Activated naive CD8-positive, alpha-beta T cell treated with anti-CD3 and anti-CD28 coated beads, Interleukin-2, amount 10 ng/mL, durations not matched to agents 7 days and 5 days (primary cell): ENCODE data around the gene AGPAT2. TPM values are rescaled to one million over a fixed set of nuclear protein-coding genes. Genes with fewer than 3 reads are reported as not detected.

Source experiments
- ATAC-seq: fragments of 150-1000 bp; cut with Tn5 transposase; one replicate; pipeline ENCODE4 v1.10.0; 2021; ENCODE audit warnings: low read depth, moderate library complexity
- POLR2A ChIA-PET: fragments of 350-600 bp; sonication (Branson Sonifier 250); formaldehyde crosslinking; loops from one replicate; lab custom pipeline; 2021; ENCODE audit warnings: antibody characterized with exemption; lab: Charles Lee
- DNase-seq: peaks from one replicate; pipeline ENCODE4 v3.0.0; 2021
- H3K27ac Mint-ChIP-seq: one replicate; pipeline ENCODE4 v1.8.0; 2022; ENCODE audit warnings: mild to moderate bottlenecking, mixed read lengths
- H3K27me3 Mint-ChIP-seq: one replicate; pipeline ENCODE4 v1.8.0; 2022; ENCODE audit warnings: mild to moderate bottlenecking, moderate library complexity, mixed read lengths
- H3K36me3 Mint-ChIP-seq: one replicate; pipeline ENCODE4 v1.8.0; 2021; ENCODE audit warnings: mild to moderate bottlenecking, mixed read lengths
- H3K4me1 Mint-ChIP-seq: one replicate; pipeline ENCODE4 v1.8.0; 2021; ENCODE audit warnings: mixed read lengths
- H3K4me3 Mint-ChIP-seq: one replicate; pipeline ENCODE4 v1.8.0; 2022; ENCODE audit warnings: mild to moderate bottlenecking, moderate library complexity, mixed read lengths
- H3K9me3 Mint-ChIP-seq: one replicate; pipeline ENCODE4 v1.8.0; 2021; ENCODE audit warnings: mixed read lengths
- total RNA-seq, 2 experiments: library from RNA; stranded (reverse); gene quantifications; one replicate each; pipeline ENCODE4 v1.2.3, GENCODE V29; 2021

The AGPAT2 gene
- total RNA-seq, 2 experiments from 2014 or later = 21.6 to 24.8 TPM

GRCh38 chr9:136694872-136695247 is 7.6 kb upstream of the AGPAT2 start:
- Mint-ChIP-seq H3K9me3 (no peaks in the 10 kb centered on the region), H3K4me3 (no peak overlapping the region), H3K27me3 (peaks cover 16% of the 10 kb centered on the region), H3K36me3 (no peaks in the 10 kb centered on the region), H3K27ac (no peak overlapping the region), H3K4me1 (peaks cover 4% of the 10 kb centered on the region)
- no peak for ATAC-seq
- POLR2A ChIA-PET = interaction anchor here (0.6 kb wide), 1 partner anchor 31 kb away, joined by 3 read pairs; no protein-coding TSS in a partner anchor
- no peak for DNase-seq

- Mint-ChIP-seq H3K4me1 (peaks cover 4% of the 10 kb centered on the region), H3K27ac (no peak overlapping the region), H3K36me3 (no peaks in the 10 kb centered on the region), H3K27me3 (peaks cover 16% of the 10 kb centered on the region), H3K9me3 (no peaks in the 10 kb centered on the region), H3K4me3 (no peak overlapping the region)
- peak; percentile 62 for DNase-seq
- no peak for ATAC-seq
- POLR2A ChIA-PET = interaction anchor here (0.6 kb wide), 1 partner anchor 32 kb away, joined by 3 read pairs; no protein-coding TSS in a partner anchor
Observed at GRCh38 chr9:136694163-136694871, 7.1 kb upstream of the AGPAT2 start.

GRCh38 chr9:136693490-136694162 is 6.4 kb upstream of the AGPAT2 start:
- POLR2A ChIA-PET = no interaction called here
- H3K36me3 Mint-ChIP-seq = no peaks in the 10 kb centered on the region
- peaks cover 4% of the 10 kb centered on the region for H3K4me1 Mint-ChIP-seq
- H3K4me3 Mint-ChIP-seq = no peak overlapping the region
- H3K27me3 Mint-ChIP-seq = peaks cover 11% of the 10 kb centered on the region
- no peak overlapping the region for H3K27ac Mint-ChIP-seq
- no peaks in the 10 kb centered on the region for H3K9me3 Mint-ChIP-seq
- DNase-seq = no peak
- no peak for ATAC-seq

- peaks cover 4% of the 10 kb centered on the region for H3K4me1 Mint-ChIP-seq
- POLR2A ChIA-PET = no interaction called here
Observed at GRCh38 chr9:136693135-136693489, 5.9 kb upstream of the AGPAT2 start.

GRCh38 chr9:136692185-136693134 is 5.2 kb upstream of the AGPAT2 start:
- Mint-ChIP-seq H3K36me3 (no peaks in the 10 kb centered on the region), H3K4me1 (peaks cover 2% of the 10 kb centered on the region), H3K27me3 (peaks cover 4% of the 10 kb centered on the region), H3K4me3 (no peak overlapping the region), H3K9me3 (no peaks in the 10 kb centered on the region), H3K27ac (no peak overlapping the region)
- DNase-seq = no peak
- POLR2A ChIA-PET = no interaction called here
- no peak for ATAC-seq

More at GRCh38 chr9:136693135-136693489, 5.9 kb upstream of the AGPAT2 start:
- peaks cover 9% of the 10 kb centered on the region for H3K27me3 Mint-ChIP-seq
- H3K36me3 Mint-ChIP-seq = no peaks in the 10 kb centered on the region
- no peak overlapping the region for H3K4me3 Mint-ChIP-seq
- DNase-seq (no peak), ATAC-seq (no peak)
- no peak overlapping the region for H3K27ac Mint-ChIP-seq
- H3K9me3 Mint-ChIP-seq = no peaks in the 10 kb centered on the region

- H3K4me3 Mint-ChIP-seq = no peak overlapping the region
- no peaks in the 10 kb centered on the region for H3K36me3 Mint-ChIP-seq
- no peaks in the 10 kb centered on the region for H3K9me3 Mint-ChIP-seq
- no peak for DNase-seq
- H3K27me3 Mint-ChIP-seq = no peaks in the 10 kb centered on the region
- H3K4me1 Mint-ChIP-seq = no peaks in the 10 kb centered on the region
- no peak for ATAC-seq
- POLR2A ChIA-PET = no interaction called here
- H3K27ac Mint-ChIP-seq = no peak overlapping the region
Observed at GRCh38 chr9:136691316-136692184, 4.3 kb upstream of the AGPAT2 start.

- Mint-ChIP-seq H3K4me1 (peaks cover 4% of the 10 kb centered on the region), H3K27me3 (no peaks in the 10 kb centered on the region), H3K27ac (no peak overlapping the region), H3K9me3 (no peaks in the 10 kb centered on the region), H3K36me3 (no peaks in the 10 kb centered on the region), H3K4me3 (no peak overlapping the region)
- POLR2A ChIA-PET = no interaction called here
- ATAC-seq = no peak
- DNase-seq = no peak
Observed at GRCh38 chr9:136690806-136691261, 3.6 kb upstream of the AGPAT2 start.

GRCh38 chr9:136690104-136690805 is 3.0 kb upstream of the AGPAT2 start:
- H3K27ac Mint-ChIP-seq = no peak overlapping the region
- no peaks in the 10 kb centered on the region for H3K9me3 Mint-ChIP-seq
- no peak overlapping the region for H3K4me3 Mint-ChIP-seq
- no peak for DNase-seq
- POLR2A ChIA-PET = no interaction called here
- H3K36me3 Mint-ChIP-seq = no peaks in the 10 kb centered on the region
- H3K4me1 Mint-ChIP-seq = peaks cover 5% of the 10 kb centered on the region
- ATAC-seq = no peak
- no peaks in the 10 kb centered on the region for H3K27me3 Mint-ChIP-seq

GRCh38 chr9:136689108-136689460 is 1.8 kb upstream of the AGPAT2 start:
- ATAC-seq (no peak), DNase-seq (no peak)
- H3K4me1 Mint-ChIP-seq = peaks cover 5% of the 10 kb centered on the region
- no peaks in the 10 kb centered on the region for H3K9me3 Mint-ChIP-seq
- H3K27ac Mint-ChIP-seq = no peak overlapping the region
- H3K36me3 Mint-ChIP-seq = no peaks in the 10 kb centered on the region
- no peaks in the 10 kb centered on the region for H3K27me3 Mint-ChIP-seq
- POLR2A ChIA-PET = interaction anchor here (0.6 to 4.3 kb wide), 3 partner anchors 12 to 38 kb away, joined by 3 to 24 read pairs (median 5); no protein-coding TSS in a partner anchor
- H3K4me3 Mint-ChIP-seq = no peak overlapping the region

GRCh38 chr9:136688274-136689107 is 1.2 kb upstream of the AGPAT2 start:
- Mint-ChIP-seq H3K36me3 (no peaks in the 10 kb centered on the region), H3K4me3 (no peak overlapping the region), H3K27me3 (no peaks in the 10 kb centered on the region), H3K27ac (peak overlapping the region; percentile 34), H3K9me3 (no peaks in the 10 kb centered on the region), H3K4me1 (peaks cover 5% of the 10 kb centered on the region)
- DNase-seq (no peak), ATAC-seq (no peak)
- POLR2A ChIA-PET = interaction anchor here (1.5 to 4.3 kb wide), 3 partner anchors 12 to 39 kb away, joined by 5 to 24 read pairs (median 6); no protein-coding TSS in a partner anchor

GRCh38 chr9:136687721-136688223 is 515 bp upstream of the AGPAT2 start:
- no peak for DNase-seq
- no peak overlapping the region for H3K27ac Mint-ChIP-seq
- POLR2A ChIA-PET = interaction anchor here (1.5 to 4.3 kb wide), 3 partner anchors 13 to 40 kb away, joined by 5 to 24 read pairs (median 6); no protein-coding TSS in a partner anchor

More at GRCh38 chr9:136687721-136688223, 515 bp upstream of the AGPAT2 start:
- Mint-ChIP-seq H3K4me1 (peaks cover 5% of the 10 kb centered on the region), H3K4me3 (no peak overlapping the region), H3K9me3 (no peaks in the 10 kb centered on the region), H3K27me3 (no peaks in the 10 kb centered on the region), H3K36me3 (no peaks in the 10 kb centered on the region)
- no peak for ATAC-seq
